ENCODE data around the gene PTPN22.

DNA sequence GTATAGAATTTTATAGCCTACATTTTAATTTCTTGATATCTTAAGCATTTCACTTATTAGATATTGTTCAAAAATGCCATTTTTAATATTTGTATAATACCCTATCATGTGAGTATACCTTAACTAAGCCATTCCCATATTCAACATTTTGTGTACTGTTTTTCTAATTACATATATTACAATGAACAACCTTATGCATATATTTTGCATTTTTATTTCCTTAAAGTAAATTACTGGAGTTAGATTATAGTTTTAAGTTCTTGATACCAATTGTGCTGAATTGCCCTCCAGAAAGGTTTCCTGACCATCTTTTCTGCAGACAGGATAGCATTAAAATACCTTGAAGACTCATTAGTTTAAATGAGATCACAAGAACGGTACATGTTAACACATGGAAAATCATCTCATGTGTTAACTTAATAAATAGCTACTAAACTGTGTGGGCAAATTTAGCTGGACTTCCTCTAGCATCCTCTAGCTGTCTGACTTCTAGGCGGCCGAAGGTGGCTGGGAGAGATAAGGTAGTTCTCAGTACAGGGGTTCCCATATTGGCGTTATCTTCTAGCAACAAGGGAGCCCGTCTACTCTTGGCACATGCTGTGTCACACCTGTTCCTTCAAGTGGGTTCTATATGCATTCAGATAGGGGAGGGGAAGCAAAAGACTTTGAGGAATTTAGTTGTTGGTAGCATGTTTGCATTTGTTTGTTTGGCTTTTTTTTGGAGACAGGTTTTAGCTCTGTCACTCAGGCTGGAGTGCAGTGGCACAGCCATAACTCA, 42.6 kb upstream of the PTPN22 start:
- TF ChIP-seq CTCF (IDR thresholded peaks at IDR 0.05) (no peak), POLR2A (IDR thresholded peaks at IDR 0.05) (no peak), POLR2AphosphoS5 (IDR thresholded peaks at IDR 0.05) (no peak)
